SK-N-SH treated with all-trans-retinoic acid at 6 μM for 48 hours (cell line): ENCODE results near the gene MAB21L4.

Experiments used
- ATAC-seq: fragments of 200-7000 bp; cut with Tn5 transposase; 3 replicates; pipeline ENCODE4 v1.9.1; 2020; ENCODE audit warnings: mild to moderate bottlenecking, moderate library complexity
- ARNTL ChIP-seq: fragments of 450-650 bp; formaldehyde crosslinking; IDR thresholded peaks from 2 replicates; pipeline ENCODE4 v1.5.0; 2020; ENCODE audit warnings: low read depth, mild to moderate bottlenecking, moderate library complexity, borderline replicate concordance
- BACH2 ChIP-seq: fragments of 250-450 bp; sonication (Bioruptor Pico); IDR thresholded peaks from 2 replicates; pipeline ENCODE4 v1.9.0; 2021; ENCODE audit warnings: mild to moderate bottlenecking, borderline replicate concordance
- CREB5 ChIP-seq: fragments of 250-450 bp; sonication (Bioruptor Pico); IDR thresholded peaks from 2 replicates; pipeline ENCODE4 v1.5.1; 2020; ENCODE audit warnings: low read depth, mild to moderate bottlenecking, moderate library complexity
- CSDC2 ChIP-seq: fragments of 250-450 bp; sonication (Bioruptor Pico); IDR thresholded peaks from 2 replicates; pipeline ENCODE4 v1.5.0; 2020; ENCODE audit warnings: mild to moderate bottlenecking, moderate library complexity
- CSRNP3 ChIP-seq: fragments of 250-450 bp; sonication (Bioruptor Pico); IDR thresholded peaks from 2 replicates; pipeline ENCODE4 v1.5.1; 2021; ENCODE audit warnings: mild to moderate bottlenecking, moderate library complexity
- ESRRG ChIP-seq: fragments of 250-450 bp; sonication (Bioruptor Pico); IDR thresholded peaks from 2 replicates; pipeline ENCODE4 v1.6.1; 2021; ENCODE audit warnings: mild to moderate bottlenecking
- GLIS3 ChIP-seq: fragments of 250-450 bp; sonication (Bioruptor Pico); IDR thresholded peaks from 2 replicates; pipeline ENCODE4 v1.5.0; 2020; ENCODE audit warnings: mild to moderate bottlenecking, moderate library complexity
- ISL1 ChIP-seq: fragments of 250-450 bp; sonication (Bioruptor Pico); IDR thresholded peaks from 2 replicates; pipeline ENCODE4 v2.1.2; 2022; ENCODE audit warnings: mild to moderate bottlenecking, moderate library complexity
- OSR1 ChIP-seq: fragments of 250-450 bp; sonication (Bioruptor Pico); IDR thresholded peaks from 2 replicates; pipeline ENCODE4 v1.8.0; 2022; ENCODE audit warnings: moderate library complexity, mild to moderate bottlenecking, inconsistent platforms
- PATZ1 ChIP-seq: fragments of 250-450 bp; sonication (Bioruptor Pico); IDR thresholded peaks from 2 replicates; pipeline ENCODE4 v1.8.0; 2020; ENCODE audit warnings: mild to moderate bottlenecking, moderate library complexity, borderline replicate concordance
- POU6F1 ChIP-seq: fragments of 250-450 bp; sonication (Bioruptor Pico); IDR thresholded peaks from 2 replicates; pipeline ENCODE4 v1.8.0; 2021; ENCODE audit warnings: low read depth, mild to moderate bottlenecking, moderate library complexity, borderline replicate concordance
- PPARA ChIP-seq: fragments of 250-450 bp; sonication (Bioruptor Pico); IDR thresholded peaks from 2 replicates; pipeline ENCODE4 v1.5.0; 2020; ENCODE audit warnings: mild to moderate bottlenecking, borderline replicate concordance
- RARB ChIP-seq: fragments of 250-450 bp; sonication (Bioruptor Pico); IDR thresholded peaks from 2 replicates; pipeline ENCODE4 v1.8.0; 2021; ENCODE audit warnings: mild to moderate bottlenecking, moderate library complexity
- SNAI2 ChIP-seq: fragments of 250-450 bp; sonication (Bioruptor Pico); IDR thresholded peaks from 2 replicates; pipeline ENCODE4 v1.5.0; 2020; ENCODE audit warnings: mild to moderate bottlenecking, moderate library complexity
- TCF4 ChIP-seq: fragments of 250-450 bp; sonication (Bioruptor Pico); IDR thresholded peaks from 2 replicates; pipeline ENCODE4 v1.8.0; 2021; ENCODE audit warnings: mild to moderate bottlenecking, moderate library complexity, borderline replicate concordance
- TOX ChIP-seq: fragments of 250-450 bp; sonication (Bioruptor Pico); IDR thresholded peaks from 2 replicates; pipeline ENCODE4 v1.8.0; 2021; ENCODE audit warnings: mild to moderate bottlenecking, moderate library complexity, borderline replicate concordance
- ZC3H10 ChIP-seq: fragments of 250-450 bp; sonication (Bioruptor Pico); IDR thresholded peaks from 2 replicates; pipeline ENCODE4 v1.5.1; 2021; ENCODE audit warnings: mild to moderate bottlenecking, moderate library complexity
- ZFP3 ChIP-seq: fragments of 250-450 bp; sonication (Bioruptor Pico); IDR thresholded peaks from 2 replicates; pipeline ENCODE4 v1.5.0; 2020; ENCODE audit warnings: mild to moderate bottlenecking, moderate library complexity
- ZFP30 ChIP-seq: fragments of 450-650 bp; formaldehyde crosslinking; IDR thresholded peaks from 2 replicates; pipeline ENCODE4 v1.5.0; 2022; ENCODE audit warnings: mild to moderate bottlenecking, moderate library complexity
- ZNF565 ChIP-seq: fragments of 450-650 bp; formaldehyde crosslinking; conservative IDR thresholded peaks from 2 replicates; pipeline ENCODE4 v1.5.0; 2020; ENCODE audit warnings: low read depth, mild to moderate bottlenecking, moderate library complexity
- ZNF8 ChIP-seq: fragments of 450-650 bp; formaldehyde crosslinking; IDR thresholded peaks from 2 replicates; pipeline ENCODE4 v1.5.0; 2020; ENCODE audit warnings: mild to moderate bottlenecking, moderate library complexity

MAB21L4 gene

GRCh38 chr2:240896394-240896793 lies 438 bp upstream of the MAB21L4 start:
- TF ChIP-seq CSDC2 (CRISPR knock-in tag) (no peak), CREB5 (CRISPR knock-in tag) (no peak), PPARA (CRISPR knock-in tag) (no peak), TOX (CRISPR knock-in tag) (no peak), ZC3H10 (no peak), ZFP3 (CRISPR knock-in tag) (no peak), ESRRG (no peak), ISL1 (CRISPR knock-in tag) (no peak), OSR1 (no peak), TCF4 (CRISPR knock-in tag) (no peak), SNAI2 (CRISPR knock-in tag) (no peak), RARB (CRISPR knock-in tag) (no peak)
- ATAC-seq = no peak

- ATAC-seq = no peak
- TF ChIP-seq ZNF8 (CRISPR knock-in tag) = no peak
- no peak for TF ChIP-seq ESRRG
- TF ChIP-seq ZNF565 (CRISPR knock-in tag) = no peak
- TF ChIP-seq POU6F1 (CRISPR knock-in tag) = no peak
- no peak for TF ChIP-seq CSDC2 (CRISPR knock-in tag)
- no peak for TF ChIP-seq ZFP3 (CRISPR knock-in tag)
- no peak for TF ChIP-seq PPARA (CRISPR knock-in tag)
- TF ChIP-seq TOX (CRISPR knock-in tag) = no peak
- no peak for TF ChIP-seq CSRNP3 (CRISPR knock-in tag)
- no peak for TF ChIP-seq RARB (CRISPR knock-in tag)
- no peak for TF ChIP-seq OSR1
- TF ChIP-seq ISL1 (CRISPR knock-in tag) = no peak
- no peak for TF ChIP-seq TCF4 (CRISPR knock-in tag)
- TF ChIP-seq GLIS3 (CRISPR knock-in tag) = no peak
- TF ChIP-seq ZFP30 = no peak
- no peak for TF ChIP-seq ARNTL (CRISPR knock-in tag)
- no peak for TF ChIP-seq CREB5 (CRISPR knock-in tag)
- TF ChIP-seq, all 23 proteins: peak for 0
Observed at GRCh38 chr2:240894836-240895558, 959 bp downstream of the MAB21L4 start.

- no peak for ATAC-seq
- no peak for TF ChIP-seq PPARA (CRISPR knock-in tag)
- TF ChIP-seq RARB (CRISPR knock-in tag) = no peak
- no peak for TF ChIP-seq CSDC2 (CRISPR knock-in tag)
- no peak for TF ChIP-seq BACH2 (CRISPR knock-in tag)
- no peak for TF ChIP-seq PATZ1 (CRISPR knock-in tag)
Observed at GRCh38 chr2:240894006-240894405, 1.9 kb downstream of the MAB21L4 start.
